ENCODE measurements around the gene GALNT2.
A peak's percentile ranks its signal among the peaks of the same experiment; 100 is the strongest.

The GALNT2 gene

DNA sequence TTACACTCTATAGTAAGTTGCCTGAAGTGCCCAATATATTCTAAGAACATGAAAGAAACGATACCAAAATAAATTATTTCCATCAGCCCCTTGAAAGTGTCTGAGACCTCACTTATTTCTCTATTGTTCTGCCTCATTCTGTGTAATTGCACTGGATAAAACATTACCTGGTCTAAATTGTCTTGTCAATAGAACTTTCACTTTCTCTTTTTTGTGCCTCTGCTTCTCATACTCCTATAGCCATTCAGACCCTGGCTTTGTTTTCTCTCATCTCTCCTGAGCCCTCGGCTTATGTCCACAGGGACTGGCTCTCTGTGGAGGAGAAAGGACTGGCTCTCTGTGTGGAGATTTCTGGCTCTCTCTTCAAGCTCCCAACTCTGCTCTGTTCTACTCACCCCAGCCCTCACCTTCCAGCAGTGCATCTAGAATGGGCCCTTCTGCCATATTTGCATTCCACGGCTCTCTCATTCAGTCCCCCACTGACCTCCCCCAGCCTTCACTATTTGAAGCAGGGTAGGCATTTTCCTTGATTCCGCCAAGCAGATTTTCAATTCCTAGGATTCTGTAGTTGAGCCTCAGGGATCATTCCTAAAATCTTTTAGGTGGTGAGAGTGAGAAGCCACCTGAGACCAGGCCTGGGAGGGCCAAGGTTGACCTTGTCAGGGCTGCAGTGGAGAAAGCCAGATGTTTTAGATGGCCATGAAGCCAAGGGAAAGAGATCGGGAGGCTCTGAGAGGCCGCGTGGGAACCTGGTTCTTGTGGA is 15.9 kb upstream of the GALNT2 start:
- DNase-seq (ENCODE audit: low spot score) = no peak

DNA sequence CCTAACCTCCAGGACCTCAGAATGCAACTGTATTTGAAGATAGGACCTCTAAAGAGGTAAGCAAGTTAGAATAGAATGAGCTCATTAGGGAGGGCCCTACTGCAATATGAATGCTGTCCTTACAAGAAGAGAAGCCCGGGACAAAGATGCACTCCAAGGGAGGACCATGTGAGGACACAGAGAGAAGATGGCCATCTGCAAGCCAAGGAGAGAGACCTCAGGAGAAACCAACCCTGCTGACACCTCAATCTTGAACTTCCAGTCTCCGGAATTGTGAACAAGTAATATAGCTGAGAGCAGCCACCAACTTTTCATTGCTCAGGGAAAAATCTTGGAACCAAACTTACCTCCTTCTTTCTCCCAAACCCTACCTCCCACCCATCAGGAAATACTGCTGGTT is 15.0 kb upstream of the GALNT2 start:
- no peak for DNase-seq (ENCODE audit: low spot score)

DNA sequence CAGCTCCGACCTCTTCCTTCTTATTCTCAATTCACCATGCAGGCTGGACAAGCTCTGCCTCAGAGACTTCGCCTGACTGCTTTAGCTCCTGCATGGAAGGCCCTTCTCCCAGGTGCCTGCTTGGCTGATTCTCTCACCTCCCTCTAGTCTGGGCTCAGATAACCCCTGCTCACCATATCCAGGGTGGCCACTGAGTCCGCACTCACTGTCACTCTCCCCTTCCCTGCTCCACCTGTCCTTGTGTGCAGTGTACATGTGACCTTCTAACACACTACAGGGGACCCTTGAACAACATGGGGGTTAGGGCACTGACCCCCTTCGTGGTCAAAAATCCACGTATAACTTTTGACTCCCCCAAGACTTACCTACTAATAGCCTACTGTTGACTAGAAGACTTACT is 14.4 kb upstream of the GALNT2 start:
- DNase-seq (ENCODE audit: low spot score) = no peak

DNA sequence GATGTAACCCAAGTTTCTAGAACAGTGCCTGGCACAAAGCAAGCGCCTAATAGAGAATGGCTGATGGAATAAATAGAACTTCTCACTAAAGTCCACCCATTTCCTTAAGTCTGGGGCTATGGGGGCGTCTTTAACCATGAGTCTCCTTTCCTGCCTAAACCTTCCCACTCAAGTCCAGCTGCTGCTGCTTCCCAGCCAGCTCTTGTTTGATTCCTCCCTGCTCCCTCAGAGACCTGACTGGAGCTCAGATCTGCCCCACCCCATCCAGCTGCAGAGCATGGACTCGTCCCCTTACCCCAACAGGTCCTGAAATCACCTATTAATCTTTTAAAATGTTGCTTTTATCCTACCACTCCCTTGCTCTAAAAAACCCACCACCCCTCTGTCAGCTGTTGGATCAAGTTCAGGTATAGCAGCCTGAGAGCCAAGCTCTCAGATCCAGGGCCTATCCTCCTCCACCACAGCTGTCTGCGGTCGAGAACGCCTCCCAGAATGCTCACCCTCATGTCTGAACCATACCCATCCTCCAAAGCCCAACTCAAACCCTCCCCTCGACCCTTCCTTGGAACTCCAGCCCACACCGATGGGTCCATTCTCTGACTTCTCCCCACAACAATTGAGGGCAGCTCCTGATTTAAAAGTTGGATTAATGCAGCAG is 12.8 kb upstream of the GALNT2 start:
- no peak for DNase-seq (ENCODE audit: low spot score)

DNA sequence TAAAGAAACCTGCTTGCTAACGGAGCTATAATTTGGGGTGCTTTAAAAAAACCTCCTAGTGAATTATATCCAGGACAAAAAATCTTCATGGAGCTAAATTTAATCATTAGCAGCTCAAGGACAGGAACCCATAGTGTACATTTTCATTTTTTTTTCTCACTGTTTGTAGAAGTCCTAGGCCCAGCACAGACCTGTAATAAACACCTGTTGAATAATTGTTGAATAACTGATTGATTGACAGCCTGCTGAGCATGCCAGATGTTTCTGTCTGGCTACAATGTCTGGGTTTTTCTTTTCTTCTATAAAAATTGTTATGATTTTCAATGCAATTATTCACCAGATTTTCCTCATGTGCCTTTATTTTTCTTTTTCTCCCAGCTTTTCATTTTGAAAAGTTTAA is 10.9 kb upstream of the GALNT2 start:
- no peak for DNase-seq (ENCODE audit: low spot score)

DNA sequence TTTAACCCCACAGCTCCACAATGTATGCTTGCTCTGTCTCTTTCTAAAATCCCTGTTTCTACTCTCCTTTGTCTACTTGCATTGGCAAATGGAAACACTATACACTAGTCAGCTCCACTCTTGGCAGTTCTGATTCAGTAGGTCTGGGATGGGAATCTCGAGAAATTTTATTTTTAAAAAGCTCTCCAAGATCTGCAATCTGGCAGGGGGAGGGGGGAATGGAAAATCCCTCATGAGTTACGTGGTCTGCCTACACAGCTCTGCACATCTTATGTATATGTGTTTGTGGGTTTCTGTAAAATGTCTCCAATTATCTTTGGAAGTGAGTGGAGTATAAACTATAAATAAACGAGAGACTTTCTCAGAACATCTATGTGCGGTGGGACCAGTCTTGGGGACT is 9.9 kb upstream of the GALNT2 start:
- DNase-seq (ENCODE audit: low spot score) = no peak

DNA sequence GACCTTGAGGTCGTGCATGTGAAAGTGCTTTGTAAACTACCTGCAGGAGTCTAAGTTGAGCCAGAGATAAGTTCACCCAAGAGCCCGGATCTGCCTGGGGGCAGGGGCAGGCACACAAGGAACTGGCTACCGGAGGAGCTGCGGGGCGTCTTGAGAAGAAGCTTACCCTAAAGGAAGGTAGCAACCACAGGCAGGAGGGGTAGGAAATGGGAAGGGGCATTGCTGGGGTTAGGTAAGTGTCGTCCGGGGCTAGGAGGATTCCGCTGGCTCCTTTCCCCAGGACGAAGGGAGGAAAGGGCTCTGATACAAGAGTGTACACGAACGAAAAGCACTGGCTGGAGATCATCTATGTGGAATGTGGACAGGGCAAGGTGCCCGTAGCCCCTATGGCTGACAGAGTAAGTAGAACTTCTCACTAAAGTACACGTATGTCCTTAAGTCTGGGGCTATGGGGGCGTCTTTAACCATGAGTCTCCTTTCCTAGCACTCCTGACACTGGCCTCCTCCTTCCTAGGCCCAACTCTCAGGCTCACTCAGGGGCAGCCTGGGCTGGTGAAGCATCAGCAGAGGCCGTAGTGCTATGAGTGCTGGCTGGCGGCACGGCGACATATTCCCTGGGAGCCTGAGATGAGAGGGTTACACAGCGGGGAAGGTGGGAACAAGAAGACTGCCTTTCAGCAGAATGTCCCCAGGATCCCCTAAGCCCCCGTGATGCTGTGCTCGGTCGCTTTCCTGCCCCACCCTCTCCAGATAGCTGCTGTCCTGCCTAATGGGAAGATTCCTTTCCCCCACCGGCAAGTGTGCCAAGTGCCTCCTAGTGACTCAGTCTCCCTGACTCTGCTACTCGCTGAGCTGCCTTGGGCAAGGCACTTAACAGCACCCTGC is 9.1 kb upstream of the GALNT2 start:
- no peak for DNase-seq (ENCODE audit: low spot score)

DNA sequence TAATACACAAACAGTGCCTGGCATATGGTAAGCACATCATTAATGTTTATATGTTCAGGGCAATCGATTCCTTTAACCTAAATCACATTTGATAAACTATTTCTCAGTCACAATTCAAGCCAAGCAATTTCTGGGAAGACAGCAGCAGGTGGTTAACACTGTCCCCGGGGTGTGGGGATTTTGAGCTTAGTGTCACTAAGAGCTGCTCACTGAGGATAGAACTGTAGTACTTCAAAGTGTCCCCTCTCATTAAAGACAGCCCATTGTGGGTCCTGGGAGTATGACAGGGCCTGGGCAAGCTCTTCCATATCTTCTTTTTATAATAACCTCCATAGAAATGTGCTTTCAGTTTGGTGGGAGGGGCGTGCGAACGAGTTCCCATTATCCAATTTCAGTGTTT is 8.4 kb upstream of the GALNT2 start:
- DNase-seq (ENCODE audit: low spot score) = no peak

DNA sequence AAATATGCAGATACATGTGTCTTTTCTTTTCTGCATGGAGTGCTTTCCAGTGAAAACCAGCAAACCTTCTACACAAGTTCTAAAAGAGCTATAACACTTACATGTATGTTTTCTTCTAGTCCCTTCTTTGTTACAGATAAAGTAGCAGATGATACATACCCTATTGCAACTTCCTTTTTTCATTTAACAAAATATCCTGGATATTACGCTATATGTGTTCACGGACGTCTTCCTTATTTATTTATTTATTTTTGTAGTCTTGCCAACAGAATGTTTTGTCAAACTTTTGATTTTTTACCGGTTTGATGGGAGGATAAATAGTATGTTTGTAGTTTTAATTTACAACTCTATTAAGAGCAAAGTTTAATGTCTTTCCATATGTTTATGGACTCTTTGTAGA is 5.2 kb upstream of the GALNT2 start:
- no peak for DNase-seq (ENCODE audit: low spot score)

DNA sequence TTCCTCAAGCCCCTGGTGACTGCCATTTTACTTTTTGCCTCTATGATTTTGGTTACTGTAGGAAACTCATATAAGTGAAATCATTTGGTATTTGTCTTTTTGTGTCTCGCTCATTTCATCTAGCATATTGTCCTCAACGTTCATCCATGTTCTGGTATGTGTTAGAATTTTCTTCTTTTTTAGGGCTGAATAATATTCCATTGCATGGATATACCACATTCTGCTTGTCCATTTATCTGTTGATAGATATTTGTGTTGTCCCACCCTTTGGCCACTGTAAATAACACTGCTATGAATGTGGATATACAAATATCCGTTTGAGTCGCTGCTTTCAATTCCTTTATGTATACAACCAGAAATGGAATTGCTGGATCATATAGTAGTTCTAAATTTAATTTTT is 4.5 kb upstream of the GALNT2 start:
- DNase-seq (ENCODE audit: low spot score) = no peak

DNA sequence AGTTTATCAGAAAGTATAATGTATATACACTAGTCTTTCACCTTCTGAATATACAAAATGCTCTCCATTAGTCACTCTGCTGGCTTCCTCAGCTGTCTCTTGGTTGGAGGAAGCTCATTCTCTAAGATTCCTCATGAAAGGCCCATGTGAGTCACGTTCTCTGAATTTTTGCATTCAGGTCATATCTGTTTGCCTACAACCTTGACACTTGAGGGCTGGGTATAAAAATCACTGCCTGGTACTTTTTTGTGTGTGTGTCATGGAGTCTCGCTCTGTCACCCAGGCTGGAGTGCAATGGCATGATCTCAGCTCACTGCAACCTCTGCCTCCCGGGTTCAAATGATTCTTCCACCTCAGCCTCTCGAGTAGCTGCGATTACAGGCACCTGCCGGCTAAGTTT is 2.8 kb upstream of the GALNT2 start:
- no peak for DNase-seq (ENCODE audit: low spot score)

DNA sequence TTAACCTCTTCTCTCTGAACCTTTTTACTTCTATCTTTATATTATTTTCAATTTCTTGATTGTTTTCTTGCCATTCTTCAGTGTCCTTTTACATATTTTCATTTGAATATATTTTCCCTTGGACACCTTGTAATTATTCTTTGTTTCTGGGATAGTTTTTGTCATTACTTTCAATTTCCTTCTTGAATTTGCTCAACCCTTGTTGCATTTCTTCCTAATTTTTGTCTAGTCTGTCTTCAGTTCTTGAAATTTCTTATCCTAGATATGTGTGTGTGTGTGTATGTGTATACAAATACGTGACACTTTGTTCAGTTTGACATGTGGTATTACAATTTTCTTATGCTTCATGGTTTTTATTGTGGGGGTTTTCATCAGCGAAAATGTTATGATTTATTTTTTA is 1.9 kb upstream of the GALNT2 start:
- DNase-seq (ENCODE audit: low spot score) = no peak

DNA sequence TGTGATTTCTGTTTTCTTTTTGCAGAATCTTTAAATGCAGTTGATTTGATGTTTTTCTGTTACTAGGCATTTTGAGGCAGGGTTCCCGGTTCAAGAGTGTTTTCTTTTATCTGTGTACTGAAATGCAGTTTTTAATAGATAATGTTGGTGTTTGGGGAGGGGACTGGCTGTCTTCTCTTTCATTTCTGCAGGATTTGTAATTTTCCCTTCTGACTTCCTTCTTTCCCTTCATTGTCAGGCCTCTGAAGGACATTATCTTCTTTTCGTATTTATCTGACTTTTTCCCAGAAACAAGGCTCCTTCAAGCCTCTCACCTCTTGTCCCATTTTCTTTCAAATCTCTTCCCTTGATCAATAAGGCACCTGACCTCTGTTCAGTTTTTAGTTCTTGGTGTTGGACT is 1.5 kb upstream of the GALNT2 start:
- no peak for DNase-seq (ENCODE audit: low spot score)

DNA sequence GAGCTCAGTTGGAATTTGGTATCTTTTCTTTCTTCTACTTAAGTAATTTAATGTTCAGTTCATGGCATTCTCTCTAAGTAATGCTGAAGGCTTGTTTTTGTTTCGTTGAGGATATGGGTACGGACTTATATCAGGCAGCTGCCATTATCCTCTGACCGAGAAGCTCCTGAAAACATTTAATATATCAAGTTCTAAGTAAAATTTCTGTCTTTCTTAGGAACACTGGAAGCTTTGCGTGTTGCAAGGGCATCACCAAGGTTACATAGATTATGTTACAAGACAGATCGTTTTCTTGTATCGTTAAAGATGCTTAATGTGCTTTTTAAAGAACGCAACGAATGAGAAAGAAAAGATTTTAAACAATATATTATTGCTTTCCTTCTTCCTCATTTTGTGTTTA is 1.0 kb upstream of the GALNT2 start:
- DNase-seq (ENCODE audit: low spot score) = peak; percentile 27

DNA sequence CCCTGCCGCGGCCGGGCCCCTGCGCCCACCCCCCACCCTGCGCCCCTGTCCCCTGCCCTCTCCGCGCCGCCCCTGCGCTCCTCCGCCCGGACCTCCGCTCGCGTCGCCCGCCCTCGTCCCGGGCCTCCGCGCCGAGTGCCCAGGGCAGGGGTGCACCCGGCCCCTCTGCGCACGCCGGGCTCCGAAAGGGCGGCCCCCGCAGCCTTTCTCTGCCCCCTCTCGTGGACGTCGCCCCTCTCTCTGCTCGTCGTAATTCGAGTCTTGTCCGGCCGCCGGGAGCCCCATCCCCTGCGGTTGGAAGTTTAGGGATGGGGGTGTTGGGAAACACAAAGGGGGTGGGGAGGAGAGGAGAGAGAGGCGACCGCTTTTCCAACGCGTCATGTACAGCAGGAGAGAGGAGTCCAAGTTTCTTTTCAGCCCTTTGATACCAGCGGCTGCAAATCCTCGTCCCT is 407 bp downstream of the GALNT2 start:
- DNase-seq (ENCODE audit: low spot score) = peak; percentile 30

DNA sequence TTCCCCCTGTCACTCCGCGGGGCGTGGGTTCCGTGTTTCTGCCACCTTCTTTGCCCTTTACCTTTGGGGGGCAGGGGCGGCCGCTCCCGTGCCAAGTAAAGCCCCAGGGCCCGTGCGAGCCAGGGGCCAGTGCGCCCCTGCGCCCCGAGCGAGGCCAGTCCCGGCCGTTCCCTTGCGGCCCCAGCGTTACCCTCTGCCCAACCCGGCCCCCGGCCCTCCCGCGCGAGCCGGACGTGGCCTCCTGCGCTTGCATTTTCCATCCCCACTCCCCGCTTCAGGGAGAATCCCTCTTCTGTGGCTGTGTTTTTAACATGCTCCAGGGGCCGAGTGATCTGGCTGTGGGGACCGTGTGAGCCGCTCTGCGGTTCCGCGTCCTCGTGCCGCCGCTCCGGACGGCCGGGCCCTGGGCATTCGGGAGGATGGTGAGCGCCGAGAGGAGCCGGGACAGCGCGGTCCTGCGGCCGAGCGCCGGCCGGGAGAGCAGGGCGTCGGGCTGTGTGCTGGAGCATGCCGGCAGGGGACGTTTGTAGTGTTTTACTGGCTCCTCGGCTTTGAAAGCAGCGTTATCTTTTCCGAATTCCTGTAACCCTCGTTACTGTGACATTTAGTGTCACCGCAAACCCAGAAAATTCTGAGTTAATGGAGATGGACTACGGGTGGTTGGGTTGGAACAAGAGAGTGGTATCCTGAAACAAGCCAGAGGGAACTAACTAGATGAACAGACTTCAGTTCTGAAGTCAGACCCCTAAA is 1.0 kb downstream of the GALNT2 start:
- peak; percentile 25 for DNase-seq (ENCODE audit: low spot score)

DNA sequence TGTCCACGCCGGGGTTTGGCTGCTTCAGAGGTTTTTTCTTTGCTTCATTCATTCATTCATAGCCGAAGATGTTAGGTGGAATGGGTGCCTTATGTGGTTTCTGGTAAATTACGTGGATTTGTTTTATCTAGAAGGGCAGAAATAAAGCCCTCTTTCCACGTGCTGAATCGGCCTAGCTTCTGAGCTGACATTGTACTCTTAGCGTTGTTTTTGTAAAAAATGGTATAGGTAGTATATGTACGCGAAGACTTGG is 1.5 kb downstream of the GALNT2 start:
- no peak for DNase-seq (ENCODE audit: low spot score)

DNA sequence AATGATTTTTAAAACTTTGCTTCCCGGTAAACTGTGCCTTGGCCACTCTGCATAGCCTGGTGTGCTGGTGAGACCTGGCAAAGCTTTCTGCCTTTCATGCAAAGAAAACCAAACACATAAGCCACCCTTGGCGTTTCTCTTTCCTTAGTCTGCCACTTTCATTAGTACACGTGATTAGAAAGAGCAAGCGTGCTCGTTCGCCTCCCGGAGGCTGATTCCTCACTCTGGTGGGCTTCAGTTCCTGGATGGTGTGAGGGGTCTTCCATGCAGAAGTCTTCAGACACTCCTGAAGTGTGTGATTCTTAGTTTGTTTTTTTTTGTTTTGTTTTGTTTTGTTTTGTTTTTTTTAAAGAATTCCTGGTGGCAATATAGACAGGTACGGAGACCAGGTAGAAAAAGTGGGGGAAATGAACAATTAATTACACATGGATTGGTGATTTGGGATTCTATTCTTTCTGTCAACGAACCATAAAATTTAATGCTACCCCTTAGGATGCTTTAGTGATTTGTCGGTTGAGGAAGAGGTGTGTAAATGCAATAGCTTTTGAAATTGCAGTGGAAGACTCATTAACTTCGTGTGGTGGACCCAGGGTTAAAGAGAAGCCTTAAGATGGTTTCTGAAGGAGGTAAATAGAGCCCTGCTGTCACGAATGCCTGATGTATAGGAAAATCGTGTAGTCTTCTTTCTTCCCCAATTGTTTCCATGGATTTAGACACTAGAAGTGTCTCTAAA is 2.1 kb downstream of the GALNT2 start:
- no peak for DNase-seq (ENCODE audit: low spot score)

DNA sequence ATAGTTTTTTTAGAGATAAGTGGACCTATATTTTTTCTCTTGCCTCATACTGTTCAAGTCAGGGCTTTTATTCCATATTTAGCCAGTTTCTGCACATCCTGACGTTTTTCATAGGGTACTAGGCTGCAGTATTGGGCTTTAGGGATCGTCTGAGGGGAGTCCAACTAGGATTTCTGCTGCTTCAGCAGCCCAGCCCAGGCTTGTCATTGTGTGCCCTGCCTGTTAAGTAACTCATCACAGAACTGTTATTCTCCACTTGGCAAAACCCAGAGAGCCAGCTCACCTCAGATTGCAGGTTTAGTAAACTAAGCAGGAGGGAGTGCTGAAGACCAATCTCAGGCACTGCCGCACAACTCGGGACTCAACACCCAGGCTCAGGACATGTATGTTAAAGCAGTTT is 2.8 kb downstream of the GALNT2 start:
- no peak for DNase-seq (ENCODE audit: low spot score)

DNA sequence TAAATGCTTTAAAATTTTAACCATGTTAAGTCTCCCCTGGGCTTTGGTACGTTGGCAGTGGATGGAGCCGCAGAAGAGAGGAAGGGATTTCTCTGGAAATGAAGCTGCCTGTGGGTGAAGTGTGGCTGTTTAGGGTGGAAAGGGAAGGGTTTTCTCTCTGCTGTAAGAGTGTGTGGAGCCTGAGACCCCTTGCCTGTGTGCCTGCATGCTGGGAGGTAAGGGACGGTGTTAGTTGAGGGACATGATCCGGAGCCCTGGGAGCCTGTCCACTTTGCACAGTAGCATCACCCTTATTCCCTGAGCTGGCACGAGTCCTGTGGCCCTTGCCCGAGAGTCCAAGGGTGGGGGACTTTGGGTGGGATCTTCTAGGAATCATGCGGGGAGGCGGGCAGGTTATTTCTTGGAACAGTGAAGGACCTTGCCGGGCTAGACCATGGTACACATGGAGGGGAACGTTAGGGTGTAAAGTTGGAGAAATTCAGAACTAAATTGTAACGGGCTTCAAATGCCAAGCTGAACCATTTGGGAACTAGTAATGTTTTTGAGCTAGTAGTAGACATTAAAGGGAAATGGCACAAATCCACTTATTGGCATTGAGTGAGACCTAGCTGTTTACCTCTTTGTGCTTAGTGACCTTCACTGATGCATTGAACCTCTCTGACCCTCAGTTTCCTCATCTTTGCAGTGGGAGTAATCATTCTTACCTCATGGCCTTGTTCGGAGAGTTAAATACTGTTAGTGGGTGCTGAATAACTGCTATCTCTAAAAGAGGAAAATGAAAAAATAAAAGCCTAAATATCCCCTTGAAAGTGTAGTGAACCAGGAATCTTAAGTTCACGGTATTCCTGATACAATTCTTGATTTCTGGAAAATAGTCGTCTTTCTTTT is 3.5 kb downstream of the GALNT2 start:
- DNase-seq (ENCODE audit: low spot score) = no peak

DNA sequence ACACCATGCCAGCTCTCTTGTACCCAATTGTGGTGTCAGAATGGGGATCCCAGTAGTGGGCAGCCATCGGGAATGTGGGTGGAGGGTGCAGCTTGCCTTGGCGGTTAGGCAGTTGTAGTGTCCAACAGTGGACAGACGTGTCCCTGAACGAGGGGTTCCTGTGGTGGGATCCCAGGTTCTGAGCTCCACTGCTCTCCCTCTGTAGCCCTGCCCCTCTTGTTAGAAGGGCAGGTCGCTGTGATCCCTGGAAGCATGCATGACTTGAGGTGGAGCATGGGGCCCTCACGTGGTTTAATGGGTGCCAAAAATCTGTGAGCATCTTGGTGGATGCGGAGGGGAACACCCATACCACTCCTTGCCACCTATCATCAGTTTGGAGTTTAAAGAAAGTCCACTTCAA is 4.3 kb downstream of the GALNT2 start:
- DNase-seq (ENCODE audit: low spot score) = no peak

All from putamen (tissue), 1 donor.